GM12878 (cell line): ENCODE results near the gene CREB3L1. TPM values are rescaled to one million over a fixed set of nuclear protein-coding genes. Genes with fewer than 3 reads are reported as not detected.

Source experiments
- ASH2L ChIP-seq: fragments of 300-600, 200-600 bp; sonication (generic); IDR thresholded peaks from 2 replicates; pipeline ENCODE4 v1.6.1; 2017; ENCODE audit warnings: low read depth, mild to moderate bottlenecking, borderline replicate concordance
- GATAD2B ChIP-seq: fragments of 450-650 bp; conservative IDR thresholded peaks from 2 replicates; pipeline ENCODE4 v1.6.1; 2017; ENCODE audit warnings: low read depth, mild to moderate bottlenecking, moderate library complexity
- JUND ChIP-seq: IDR thresholded peaks from 2 replicates; pipeline ENCODE4 v1.6.1; 2012; ENCODE audit warnings: low read depth, mild to moderate bottlenecking, low read length, improper control_type of control experiment, moderate library complexity
- NFIC ChIP-seq: IDR thresholded peaks from 2 replicates; pipeline ENCODE4 v1.6.1; 2012; ENCODE audit warnings: low read depth, mild to moderate bottlenecking, inconsistent platforms, low read length, moderate library complexity
- STAT3 ChIP-seq: IDR thresholded peaks from 2 replicates; pipeline ENCODE4 v1.6.1; 2011; ENCODE audit warnings: low read depth, low read length, improper control_type of control experiment
- ZNF274 ChIP-seq: IDR thresholded peaks from one replicate; pipeline ENCODE4 v1.8.0; 2011; ENCODE audit not compliant: insufficient read length, insufficient read depth
- polyA plus RNA-seq, 11 experiments: library from polyadenylated mRNA; depleted of rRNA in 4 of 11; unstranded in 6 of 11; stranded (reverse) in 5 of 11; fragments of >200 nt; fragmentation: Nextera tagmentation in 4 of 11; fragmentation: Illumina TruSeq in 1 of 11; extraction: Ambion mirVana in 4 of 11; extraction: Trizol in 1 of 11; gene quantifications; 1 replicate in 1 of 11; 2 replicates in 10 of 11; pipeline versions ENCODE4 v1.2.1 to v1.2.3, GENCODE V29; 2011 to 2016; ENCODE audit warnings: inconsistent platforms in 2 of 11, missing spikeins in 2 of 11, low read depth in 1 of 11
- total RNA-seq, 4 experiments: library from RNA; depleted of rRNA in 3 of 4; stranded (reverse); fragments of >200 nt in 3 of 4; fragmentation: Illumina TruSeq in 1 of 4; extraction: Trizol in 1 of 4; gene quantifications; 2 replicates each; pipeline versions ENCODE4 v1.2.1 to v1.2.3, GENCODE V29; 2013 to 2021
- TF ChIP-seq, protein P1 (sequence below): IDR thresholded peaks from 2 replicates; pipeline ENCODE4 v1.6.1; 2011; ENCODE audit warnings: borderline replicate concordance, low read depth, mild to moderate bottlenecking, moderate library complexity, mixed read lengths, low read length; ENCODE audit not compliant: insufficient read depth; ENCODE audit errors: extremely low read length
- TF ChIP-seq, protein P2 (sequence below): fragments of 450-650 bp; IDR thresholded peaks from 2 replicates; pipeline ENCODE4 v1.6.1; 2017; ENCODE audit warnings: mild to moderate bottlenecking
- TF ChIP-seq, protein P3 (sequence below): fragments of 450-650 bp; formaldehyde crosslinking; IDR thresholded peaks from 2 replicates; pipeline ENCODE4 v1.4.0; 2022; ENCODE audit warnings: mild to moderate bottlenecking, moderate library complexity
- TF ChIP-seq, protein P4 (sequence below): fragments of 450-650 bp; formaldehyde crosslinking; IDR thresholded peaks from 2 replicates; pipeline ENCODE4 v1.5.0; 2022; ENCODE audit warnings: mild to moderate bottlenecking, missing genetic modification characterization
- TF ChIP-seq, protein P5 (sequence below): IDR thresholded peaks from 2 replicates; pipeline ENCODE4 v1.6.1; 2011; ENCODE audit warnings: low read depth, mild to moderate bottlenecking, low read length, moderate library complexity, borderline replicate concordance; ENCODE audit errors: extremely low read depth
- TF ChIP-seq, protein P6 (sequence below): fragments of 450-650 bp; IDR thresholded peaks from 2 replicates; pipeline ENCODE4 v1.6.1; 2016; ENCODE audit warnings: mild to moderate bottlenecking

The CREB3L1 gene
- total and polyA plus RNA-seq, 10 of the 15 experiments (the other 5 are each of a cell fraction or from before 2014, with no cell fraction given), result 0.03 to 1.4 (median 0.22) TPM

DNA sequence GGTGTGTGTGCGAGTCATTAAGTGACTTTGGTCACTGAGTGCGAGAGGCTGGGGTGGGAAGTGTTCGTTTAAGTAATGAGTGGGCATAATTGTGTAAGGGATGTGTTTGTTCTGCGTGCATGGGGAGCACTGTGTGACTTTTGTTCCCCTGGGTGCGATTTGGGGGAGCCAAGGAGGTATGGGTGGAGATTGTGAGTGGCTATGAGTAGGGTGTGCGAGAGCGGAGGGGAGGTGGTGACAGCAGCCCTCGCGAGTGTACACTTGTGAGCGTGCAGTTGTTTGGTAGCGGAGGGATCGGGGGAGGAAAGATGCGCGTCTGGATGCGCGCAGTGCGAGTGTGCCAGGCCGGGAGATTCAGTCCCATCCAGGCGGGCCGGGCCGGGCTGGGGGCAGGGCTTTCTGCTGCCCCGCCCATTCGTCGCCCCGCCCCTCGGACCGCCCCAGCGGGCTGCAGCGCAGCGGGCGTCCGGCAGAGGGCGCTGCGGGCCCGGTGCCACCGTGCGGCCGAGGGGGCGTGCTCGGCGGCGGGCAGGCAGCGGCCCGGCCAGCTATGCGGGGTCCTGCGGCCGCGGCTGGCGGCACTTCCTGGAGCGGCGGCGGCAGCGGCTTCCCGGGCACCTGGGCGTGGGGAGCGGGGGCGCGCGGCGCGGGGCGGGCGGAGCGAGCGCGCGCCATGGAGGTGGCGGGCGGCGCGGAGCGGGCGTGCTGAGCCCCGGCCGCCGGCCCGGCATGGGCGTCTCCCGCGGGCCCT lies 69.6 kb downstream of the CREB3L1 start, which contains the start of gene DGKZ (continued):
- TF ChIP-seq STAT3 (no peak), ASH2L (no peak), ZNF274 (no peak), JUND (0 out of 2 replicates have a peak, but pooled peaks have one; percentile 19), NFIC (no peak), GATAD2B (no peak; the same call in 1 of the 2 replicates)
- TF ChIP-seq, protein P1, sequence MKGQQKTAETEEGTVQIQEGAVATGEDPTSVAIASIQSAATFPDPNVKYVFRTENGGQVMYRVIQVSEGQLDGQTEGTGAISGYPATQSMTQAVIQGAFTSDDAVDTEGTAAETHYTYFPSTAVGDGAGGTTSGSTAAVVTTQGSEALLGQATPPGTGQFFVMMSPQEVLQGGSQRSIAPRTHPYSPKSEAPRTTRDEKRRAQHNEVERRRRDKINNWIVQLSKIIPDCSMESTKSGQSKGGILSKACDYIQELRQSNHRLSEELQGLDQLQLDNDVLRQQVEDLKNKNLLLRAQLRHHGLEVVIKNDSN, result no peak
- TF ChIP-seq, protein P2, sequence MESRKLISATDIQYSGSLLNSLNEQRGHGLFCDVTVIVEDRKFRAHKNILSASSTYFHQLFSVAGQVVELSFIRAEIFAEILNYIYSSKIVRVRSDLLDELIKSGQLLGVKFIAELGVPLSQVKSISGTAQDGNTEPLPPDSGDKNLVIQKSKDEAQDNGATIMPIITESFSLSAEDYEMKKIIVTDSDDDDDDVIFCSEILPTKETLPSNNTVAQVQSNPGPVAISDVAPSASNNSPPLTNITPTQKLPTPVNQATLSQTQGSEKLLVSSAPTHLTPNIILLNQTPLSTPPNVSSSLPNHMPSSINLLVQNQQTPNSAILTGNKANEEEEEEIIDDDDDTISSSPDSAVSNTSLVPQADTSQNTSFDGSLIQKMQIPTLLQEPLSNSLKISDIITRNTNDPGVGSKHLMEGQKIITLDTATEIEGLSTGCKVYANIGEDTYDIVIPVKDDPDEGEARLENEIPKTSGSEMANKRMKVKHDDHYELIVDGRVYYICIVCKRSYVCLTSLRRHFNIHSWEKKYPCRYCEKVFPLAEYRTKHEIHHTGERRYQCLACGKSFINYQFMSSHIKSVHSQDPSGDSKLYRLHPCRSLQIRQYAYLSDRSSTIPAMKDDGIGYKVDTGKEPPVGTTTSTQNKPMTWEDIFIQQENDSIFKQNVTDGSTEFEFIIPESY, result no peak
- TF ChIP-seq, protein P3, sequence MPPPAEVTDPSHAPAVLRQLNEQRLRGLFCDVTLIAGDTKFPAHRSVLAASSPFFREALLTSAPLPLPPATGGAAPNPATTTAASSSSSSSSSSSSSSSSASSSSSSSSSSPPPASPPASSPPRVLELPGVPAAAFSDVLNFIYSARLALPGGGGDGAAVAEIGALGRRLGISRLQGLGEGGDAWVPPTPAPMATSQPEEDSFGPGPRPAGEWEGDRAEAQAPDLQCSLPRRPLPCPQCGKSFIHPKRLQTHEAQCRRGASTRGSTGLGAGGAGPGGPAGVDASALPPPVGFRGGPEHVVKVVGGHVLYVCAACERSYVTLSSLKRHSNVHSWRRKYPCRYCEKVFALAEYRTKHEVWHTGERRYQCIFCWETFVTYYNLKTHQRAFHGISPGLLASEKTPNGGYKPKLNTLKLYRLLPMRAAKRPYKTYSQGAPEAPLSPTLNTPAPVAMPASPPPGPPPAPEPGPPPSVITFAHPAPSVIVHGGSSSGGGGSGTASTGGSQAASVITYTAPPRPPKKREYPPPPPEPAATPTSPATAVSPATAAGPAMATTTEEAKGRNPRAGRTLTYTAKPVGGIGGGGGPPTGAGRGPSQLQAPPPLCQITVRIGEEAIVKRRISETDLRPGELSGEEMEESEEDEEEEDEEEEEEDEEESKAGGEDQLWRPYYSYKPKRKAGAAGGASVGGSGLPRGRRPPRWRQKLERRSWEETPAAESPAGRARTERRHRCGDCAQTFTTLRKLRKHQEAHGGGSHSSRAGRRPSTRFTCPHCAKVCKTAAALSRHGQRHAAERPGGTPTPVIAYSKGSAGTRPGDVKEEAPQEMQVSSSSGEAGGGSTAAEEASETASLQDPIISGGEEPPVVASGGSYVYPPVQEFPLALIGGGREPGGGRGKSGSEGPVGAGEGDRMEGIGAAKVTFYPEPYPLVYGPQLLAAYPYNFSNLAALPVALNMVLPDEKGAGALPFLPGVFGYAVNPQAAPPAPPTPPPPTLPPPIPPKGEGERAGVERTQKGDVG (CRISPR knock-in tag), result no peak
- TF ChIP-seq, protein P4, sequence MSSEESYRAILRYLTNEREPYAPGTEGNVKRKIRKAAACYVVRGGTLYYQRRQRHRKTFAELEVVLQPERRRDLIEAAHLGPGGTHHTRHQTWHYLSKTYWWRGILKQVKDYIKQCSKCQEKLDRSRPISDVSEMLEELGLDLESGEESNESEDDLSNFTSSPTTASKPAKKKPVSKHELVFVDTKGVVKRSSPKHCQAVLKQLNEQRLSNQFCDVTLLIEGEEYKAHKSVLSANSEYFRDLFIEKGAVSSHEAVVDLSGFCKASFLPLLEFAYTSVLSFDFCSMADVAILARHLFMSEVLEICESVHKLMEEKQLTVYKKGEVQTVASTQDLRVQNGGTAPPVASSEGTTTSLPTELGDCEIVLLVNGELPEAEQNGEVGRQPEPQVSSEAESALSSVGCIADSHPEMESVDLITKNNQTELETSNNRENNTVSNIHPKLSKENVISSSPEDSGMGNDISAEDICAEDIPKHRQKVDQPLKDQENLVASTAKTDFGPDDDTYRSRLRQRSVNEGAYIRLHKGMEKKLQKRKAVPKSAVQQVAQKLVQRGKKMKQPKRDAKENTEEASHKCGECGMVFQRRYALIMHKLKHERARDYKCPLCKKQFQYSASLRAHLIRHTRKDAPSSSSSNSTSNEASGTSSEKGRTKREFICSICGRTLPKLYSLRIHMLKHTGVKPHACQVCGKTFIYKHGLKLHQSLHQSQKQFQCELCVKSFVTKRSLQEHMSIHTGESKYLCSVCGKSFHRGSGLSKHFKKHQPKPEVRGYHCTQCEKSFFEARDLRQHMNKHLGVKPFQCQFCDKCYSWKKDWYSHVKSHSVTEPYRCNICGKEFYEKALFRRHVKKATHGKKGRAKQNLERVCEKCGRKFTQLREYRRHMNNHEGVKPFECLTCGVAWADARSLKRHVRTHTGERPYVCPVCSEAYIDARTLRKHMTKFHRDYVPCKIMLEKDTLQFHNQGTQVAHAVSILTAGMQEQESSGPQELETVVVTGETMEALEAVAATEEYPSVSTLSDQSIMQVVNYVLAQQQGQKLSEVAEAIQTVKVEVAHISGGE (CRISPR knock-in tag), result no peak
- TF ChIP-seq, protein P5, sequence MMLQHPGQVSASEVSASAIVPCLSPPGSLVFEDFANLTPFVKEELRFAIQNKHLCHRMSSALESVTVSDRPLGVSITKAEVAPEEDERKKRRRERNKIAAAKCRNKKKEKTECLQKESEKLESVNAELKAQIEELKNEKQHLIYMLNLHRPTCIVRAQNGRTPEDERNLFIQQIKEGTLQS, result 0 out of 2 replicates have a peak, but pooled peaks have one; percentile 24
- TF ChIP-seq, protein P6, sequence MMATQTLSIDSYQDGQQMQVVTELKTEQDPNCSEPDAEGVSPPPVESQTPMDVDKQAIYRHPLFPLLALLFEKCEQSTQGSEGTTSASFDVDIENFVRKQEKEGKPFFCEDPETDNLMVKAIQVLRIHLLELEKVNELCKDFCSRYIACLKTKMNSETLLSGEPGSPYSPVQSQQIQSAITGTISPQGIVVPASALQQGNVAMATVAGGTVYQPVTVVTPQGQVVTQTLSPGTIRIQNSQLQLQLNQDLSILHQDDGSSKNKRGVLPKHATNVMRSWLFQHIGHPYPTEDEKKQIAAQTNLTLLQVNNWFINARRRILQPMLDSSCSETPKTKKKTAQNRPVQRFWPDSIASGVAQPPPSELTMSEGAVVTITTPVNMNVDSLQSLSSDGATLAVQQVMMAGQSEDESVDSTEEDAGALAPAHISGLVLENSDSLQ, result no peak
